Effector memory CD8-positive, alpha-beta T cell (primary cell): ENCODE data around the gene FAHD2A.
A peak's percentile ranks its signal among the peaks of the same experiment; 100 is the strongest.

ENCODE experiments used
- ATAC-seq: fragments of 150-1000 bp; cut with Tn5 transposase; replicated peaks from 2 replicates; pipeline ENCODE4 v1.10.0; 2021; ENCODE audit warnings: mild to moderate bottlenecking, moderate library complexity
- DNase-seq, 3 experiments: peaks; one replicate each; pipeline ENCODE4 v3.0.0; 2021
- H3K27ac Mint-ChIP-seq, 2 donors: one replicate each; pipeline ENCODE4 v1.8.0; 2022; ENCODE audit warnings: mild to moderate bottlenecking in 2 of 2, mixed read lengths in 2 of 2, moderate library complexity in 2 of 2
- H3K27me3 Mint-ChIP-seq, 2 donors: one replicate each; pipeline ENCODE4 v1.8.0; 2022; ENCODE audit warnings: mixed read lengths in 2 of 2
- H3K36me3 Mint-ChIP-seq: one replicate; pipeline ENCODE4 v1.8.0; 2022; ENCODE audit warnings: mild to moderate bottlenecking, moderate library complexity, mixed read lengths; ENCODE audit not compliant: insufficient read depth
- H3K4me1 Mint-ChIP-seq, 2 donors: one replicate each; pipeline ENCODE4 v1.8.0; 2022; ENCODE audit warnings: low read depth in 2 of 2, mixed read lengths in 2 of 2
- H3K4me3 Mint-ChIP-seq, 2 donors: one replicate each; pipeline ENCODE4 v1.8.0; 2022; ENCODE audit warnings: mild to moderate bottlenecking in 2 of 2, mixed read lengths in 2 of 2, moderate library complexity in 2 of 2
- H3K9me3 Mint-ChIP-seq, 2 donors: one replicate each; pipeline ENCODE4 v1.8.0; 2022; ENCODE audit warnings: mixed read lengths in 2 of 2

Gene FAHD2A

GRCh38 chr2:95380731-95381130 lies 21.8 kb upstream of the FAHD2A start:
- Mint-ChIP-seq H3K36me3 (no peaks in the 10 kb centered on the region), H3K27ac (no peak overlapping the region), H3K9me3 (no peaks in the 10 kb centered on the region), H3K4me3 (no peak overlapping the region), H3K27me3 (peaks cover 50 to 76% of the 10 kb centered on the region in 2 donors), H3K4me1 (peaks cover 0 to 6% of the 10 kb centered on the region in 2 donors)
- ATAC-seq (no peak), DNase-seq (no peak)

- Mint-ChIP-seq H3K36me3 (no peaks in the 10 kb centered on the region), H3K9me3 (no peaks in the 10 kb centered on the region), H3K27ac (no peak overlapping the region), H3K27me3 (peaks cover 44 to 73% of the 10 kb centered on the region in 2 donors), H3K4me1 (peaks cover 0 to 6% of the 10 kb centered on the region in 2 donors), H3K4me3 (no peak overlapping the region)
- no peak for DNase-seq
- no peak for ATAC-seq
Measured at GRCh38 chr2:95381212-95382191, 21.0 kb upstream of the FAHD2A start.

DNA sequence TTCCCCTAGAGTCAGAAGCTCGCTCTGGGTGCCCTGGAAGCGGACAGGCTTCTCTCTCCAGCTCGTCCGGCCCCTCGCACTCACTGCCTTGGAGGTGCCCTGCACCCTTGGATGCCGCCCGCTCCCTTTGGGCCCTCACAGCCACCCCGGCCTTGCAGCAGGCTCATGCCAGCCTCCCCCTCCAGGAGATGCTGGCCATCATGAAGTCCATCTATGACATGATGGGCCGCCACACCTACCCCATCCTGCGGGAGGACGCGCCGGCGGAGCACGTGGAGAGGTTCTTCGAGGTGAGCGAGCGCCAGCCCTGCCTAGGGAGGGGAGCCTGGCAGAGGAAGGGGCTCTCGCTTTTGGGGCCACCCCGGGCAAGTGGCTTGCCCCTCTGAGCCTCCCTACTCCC lies 20.3 kb upstream of the FAHD2A start:
- peaks cover 0 to 6% of the 10 kb centered on the region in 2 donors for H3K4me1 Mint-ChIP-seq
- no peak for DNase-seq
- no peaks in the 10 kb centered on the region for H3K9me3 Mint-ChIP-seq
- no peak for ATAC-seq
- no peaks in the 10 kb centered on the region for H3K36me3 Mint-ChIP-seq
- no peak overlapping the region for H3K27ac Mint-ChIP-seq
- peaks cover 37 to 70% of the 10 kb centered on the region in 2 donors for H3K27me3 Mint-ChIP-seq
- H3K4me3 Mint-ChIP-seq = no peak overlapping the region

GRCh38 chr2:95382686-95383634 lies 19.5 kb upstream of the FAHD2A start:
- H3K36me3 Mint-ChIP-seq = no peaks in the 10 kb centered on the region
- H3K27ac Mint-ChIP-seq = no peak overlapping the region
- peaks cover 32 to 72% of the 10 kb centered on the region in 2 donors for H3K27me3 Mint-ChIP-seq
- no peak for DNase-seq
- no peaks in the 10 kb centered on the region for H3K9me3 Mint-ChIP-seq
- H3K4me3 Mint-ChIP-seq = no peak overlapping the region
- peaks cover 0 to 6% of the 10 kb centered on the region in 2 donors for H3K4me1 Mint-ChIP-seq
- ATAC-seq = no peak

- peaks cover 32 to 79% of the 10 kb centered on the region in 2 donors for H3K27me3 Mint-ChIP-seq
- no peak overlapping the region for H3K4me3 Mint-ChIP-seq
- ATAC-seq (no peak), DNase-seq (no peak)
- no peaks in the 10 kb centered on the region for H3K36me3 Mint-ChIP-seq
- H3K27ac Mint-ChIP-seq = no peak overlapping the region
- peaks cover 0 to 6% of the 10 kb centered on the region in 2 donors for H3K4me1 Mint-ChIP-seq
- H3K9me3 Mint-ChIP-seq = no peaks in the 10 kb centered on the region
Measured at GRCh38 chr2:95383635-95384027, 18.9 kb upstream of the FAHD2A start.

DNA sequence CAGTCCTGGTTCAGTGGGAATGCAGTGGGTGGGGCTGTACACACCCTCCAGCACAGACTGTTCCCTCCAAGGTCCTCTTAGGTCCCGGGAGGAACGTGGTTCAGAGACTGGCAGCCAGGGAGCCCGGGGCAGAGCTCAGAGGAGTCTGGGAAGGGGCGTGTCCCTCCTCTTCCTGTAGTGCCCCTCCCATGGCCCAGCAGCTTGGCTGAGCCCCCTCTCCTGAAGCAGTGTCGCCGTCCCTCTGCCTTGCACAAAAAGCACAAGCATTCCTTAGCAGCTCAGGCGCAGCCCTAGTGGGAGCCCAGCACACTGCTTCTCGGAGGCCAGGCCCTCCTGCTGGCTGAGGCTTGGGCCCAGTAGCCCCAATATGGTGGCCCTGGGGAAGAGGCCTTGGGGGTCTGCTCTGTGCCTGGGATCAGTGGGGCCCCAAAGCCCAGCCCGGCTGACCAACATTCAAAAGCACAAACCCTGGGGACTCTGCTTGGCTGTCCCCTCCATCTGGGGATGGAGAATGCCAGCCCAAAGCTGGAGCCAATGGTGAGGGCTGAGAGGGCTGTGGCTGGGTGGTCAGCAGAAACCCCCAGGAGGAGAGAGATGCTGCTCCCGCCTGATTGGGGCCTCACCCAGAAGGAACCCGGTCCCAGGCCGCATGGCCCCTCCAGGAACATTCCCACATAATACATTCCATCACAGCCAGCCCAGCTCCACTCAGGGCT lies 17.5 kb upstream of the FAHD2A start:
- Mint-ChIP-seq H3K27ac (no peak overlapping the region), H3K4me3 (no peak overlapping the region), H3K4me1 (peaks cover 0 to 4% of the 10 kb centered on the region in 2 donors), H3K27me3 (peaks cover 25 to 75% of the 10 kb centered on the region in 2 donors), H3K36me3 (no peaks in the 10 kb centered on the region), H3K9me3 (no peaks in the 10 kb centered on the region)
- ATAC-seq (no peak), DNase-seq (no peak)

DNA sequence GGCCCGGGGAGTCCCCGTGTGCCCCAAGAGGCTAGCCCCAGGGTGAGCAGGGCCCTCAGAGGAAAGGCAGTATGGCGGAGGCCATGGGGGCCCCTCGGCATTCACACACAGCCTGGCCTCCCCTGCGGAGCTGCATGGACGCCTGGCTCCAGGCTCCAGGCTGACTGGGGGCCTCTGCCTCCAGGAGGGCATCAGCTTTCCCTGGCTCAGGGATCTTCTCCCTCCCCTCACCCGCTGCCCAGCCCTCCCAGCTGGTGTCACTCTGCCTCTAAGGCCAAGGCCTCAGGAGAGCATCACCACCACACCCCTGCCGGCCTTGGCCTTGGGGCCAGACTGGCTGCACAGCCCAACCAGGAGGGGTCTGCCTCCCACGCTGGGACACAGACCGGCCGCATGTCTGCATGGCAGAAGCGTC lies 16.9 kb upstream of the FAHD2A start:
- Mint-ChIP-seq H3K27me3 (peaks cover 20 to 72% of the 10 kb centered on the region in 2 donors), H3K4me1 (no peaks in the 10 kb centered on the region), H3K9me3 (no peaks in the 10 kb centered on the region), H3K36me3 (no peaks in the 10 kb centered on the region), H3K4me3 (no peak overlapping the region), H3K27ac (no peak overlapping the region)
- ATAC-seq (no peak), DNase-seq (no peak)

DNA sequence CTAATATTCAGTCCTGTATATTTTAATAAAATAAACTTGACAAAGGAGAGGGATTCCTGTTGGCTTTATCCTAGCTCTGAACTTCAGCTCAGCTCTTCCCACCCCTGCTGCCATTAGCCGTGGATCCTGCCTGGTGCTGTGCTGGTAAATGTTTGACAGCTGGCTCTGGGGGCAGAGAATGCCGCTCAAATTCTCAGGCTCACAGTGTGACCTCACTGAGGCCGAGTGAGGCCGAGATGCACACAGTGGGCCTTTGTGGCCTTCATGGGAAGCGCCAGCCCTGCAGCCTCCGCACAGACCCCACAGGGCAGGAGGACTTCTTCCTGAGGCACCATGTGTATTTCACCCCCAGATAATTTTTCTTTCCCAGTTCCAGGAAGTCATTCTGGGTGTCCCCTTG lies 16.5 kb upstream of the FAHD2A start:
- H3K27ac Mint-ChIP-seq = no peak overlapping the region
- H3K4me1 Mint-ChIP-seq = no peaks in the 10 kb centered on the region
- no peaks in the 10 kb centered on the region for H3K36me3 Mint-ChIP-seq
- DNase-seq (no peak), ATAC-seq (no peak)
- no peaks in the 10 kb centered on the region for H3K9me3 Mint-ChIP-seq
- no peak overlapping the region for H3K4me3 Mint-ChIP-seq
- peaks cover 20 to 67% of the 10 kb centered on the region in 2 donors for H3K27me3 Mint-ChIP-seq

- Mint-ChIP-seq H3K27ac (no peak overlapping the region), H3K4me1 (no peaks in the 10 kb centered on the region), H3K36me3 (no peaks in the 10 kb centered on the region), H3K9me3 (no peaks in the 10 kb centered on the region), H3K27me3 (peaks cover 11 to 54% of the 10 kb centered on the region in 2 donors), H3K4me3 (no peak overlapping the region)
- DNase-seq (no peak), ATAC-seq (no peak)
Measured at GRCh38 chr2:95387358-95387757, 15.2 kb upstream of the FAHD2A start.

- Mint-ChIP-seq H3K27me3 (peaks cover 11 to 48% of the 10 kb centered on the region in 2 donors), H3K4me3 (no peak overlapping the region), H3K9me3 (no peaks in the 10 kb centered on the region), H3K36me3 (no peaks in the 10 kb centered on the region), H3K27ac (no peak overlapping the region), H3K4me1 (no peaks in the 10 kb centered on the region)
- ATAC-seq (no peak), DNase-seq (no peak)
Measured at GRCh38 chr2:95388091-95388692, 14.3 kb upstream of the FAHD2A start.

DNA sequence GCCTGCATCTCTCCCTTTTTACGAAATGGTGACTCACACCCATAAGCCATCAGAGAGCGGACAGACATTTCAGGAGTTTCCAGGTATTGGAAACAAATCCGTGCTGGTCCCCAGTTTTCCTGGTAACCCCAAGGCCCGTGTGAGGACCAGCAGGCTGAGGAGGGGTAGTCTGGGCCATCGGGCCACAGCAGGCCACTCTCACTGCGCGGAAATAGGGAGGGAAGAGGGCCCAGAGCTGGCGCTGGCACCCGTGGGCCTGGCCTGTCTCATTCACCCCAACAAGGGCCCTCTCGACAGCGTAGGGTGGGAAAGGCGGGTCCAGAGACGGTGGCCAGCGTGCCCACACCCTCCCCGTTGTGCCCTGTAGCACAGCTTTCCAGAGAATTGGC lies 13.7 kb upstream of the FAHD2A start:
- Mint-ChIP-seq H3K36me3 (no peaks in the 10 kb centered on the region), H3K27me3 (peaks cover 8 to 44% of the 10 kb centered on the region in 2 donors), H3K9me3 (no peaks in the 10 kb centered on the region), H3K4me1 (no peaks in the 10 kb centered on the region), H3K27ac (no peak overlapping the region), H3K4me3 (no peak overlapping the region)
- DNase-seq (no peak), ATAC-seq (no peak)

- peak; percentile 9 to 36 (median 27) for DNase-seq
- Mint-ChIP-seq H3K9me3 (no peaks in the 10 kb centered on the region), H3K27me3 (peaks cover 2 to 37% of the 10 kb centered on the region in 2 donors), H3K4me1 (no peaks in the 10 kb centered on the region), H3K4me3 (no peak overlapping the region), H3K36me3 (no peaks in the 10 kb centered on the region), H3K27ac (no peak overlapping the region)
- peak; percentile 58 for ATAC-seq
Measured at GRCh38 chr2:95389245-95390119, 13.0 kb upstream of the FAHD2A start.
